GM12891 (cell line): ENCODE data around the gene TFCP2L1.

ENCODE experiments used
- DNase-seq: peaks from one replicate; pipeline ENCODE4 v3.0.0; 2011; ENCODE audit warnings: low spot score; ENCODE audit not compliant: insufficient read length
- FAIRE-seq: peaks from 2 replicates; lab custom pipeline; 2011; peaks lifted over from hg19 to GRCh38; lab: Jason Lieb, UNC
- PAX5 ChIP-seq: IDR thresholded peaks from 2 replicates; pipeline ENCODE4 v1.6.1; 2011; ENCODE audit warnings: low read length, moderate library complexity, mild to moderate bottlenecking; ENCODE audit not compliant: insufficient read depth, severe bottlenecking
- POLR2A ChIP-seq: IDR thresholded peaks from 2 replicates; pipeline ENCODE4 v1.6.1; 2011; ENCODE audit warnings: low read depth, low read length, control low read depth
- POLR2AphosphoS5 ChIP-seq: IDR thresholded peaks from 2 replicates; pipeline ENCODE4 v1.6.1; 2011; ENCODE audit warnings: low read depth, low read length, control low read depth
- POU2F2 ChIP-seq: IDR thresholded peaks from 2 replicates; pipeline ENCODE4 v1.6.1; 2011; ENCODE audit warnings: low read depth, mild to moderate bottlenecking, control low read depth, low read length, moderate library complexity
- SPI1 ChIP-seq: IDR thresholded peaks from 2 replicates; pipeline ENCODE4 v1.6.1; 2011; ENCODE audit warnings: low read depth, low read length, control low read depth
- TAF1 ChIP-seq: IDR thresholded peaks from 2 replicates; pipeline ENCODE4 v1.6.1; 2011; ENCODE audit warnings: low read depth, low read length, control low read depth

The TFCP2L1 gene

GRCh38 chr2:121192576-121192975 is 92.4 kb downstream of the TFCP2L1 start:
- TF ChIP-seq TAF1 (no peak), PAX5 (no peak), POLR2A (no peak), POU2F2 (no peak), POLR2AphosphoS5 (no peak), SPI1 (no peak)
- DNase-seq: no peak
- FAIRE-seq: no peak

- FAIRE-seq: no peak
- TF ChIP-seq POU2F2: no peak
- TF ChIP-seq PAX5: no peak
Observed at GRCh38 chr2:121191191-121192170, 93.5 kb downstream of the TFCP2L1 start.

GRCh38 chr2:121189661-121190381 is 95.2 kb downstream of the TFCP2L1 start:
- TF ChIP-seq POLR2AphosphoS5 (no peak), TAF1 (no peak), PAX5 (no peak), POLR2A (no peak), SPI1 (no peak), POU2F2 (no peak)
- no peak for DNase-seq
- FAIRE-seq: no peak

More at GRCh38 chr2:121191191-121192170, 93.5 kb downstream of the TFCP2L1 start:
- no peak for DNase-seq

GRCh38 chr2:121189011-121189410 is 96.0 kb downstream of the TFCP2L1 start:
- no peak for TF ChIP-seq PAX5
- TF ChIP-seq TAF1: no peak
- TF ChIP-seq POLR2AphosphoS5: no peak
- TF ChIP-seq POLR2A: no peak
- FAIRE-seq (no peak), DNase-seq (no peak)

- no peak for DNase-seq
- no peak for TF ChIP-seq PAX5
- TF ChIP-seq SPI1: no peak
- TF ChIP-seq POLR2A: no peak
- TF ChIP-seq TAF1: no peak
- no peak for TF ChIP-seq POU2F2
- TF ChIP-seq POLR2AphosphoS5: no peak
- FAIRE-seq: no peak
Observed at GRCh38 chr2:121187982-121188411, 97.0 kb downstream of the TFCP2L1 start.

- TF ChIP-seq TAF1 (no peak), PAX5 (no peak), POU2F2 (no peak), POLR2AphosphoS5 (no peak), POLR2A (no peak), SPI1 (no peak)
- no peak for DNase-seq
- no peak for FAIRE-seq
Observed at GRCh38 chr2:121187351-121187981, 97.5 kb downstream of the TFCP2L1 start.

- no peak for DNase-seq
- TF ChIP-seq POLR2A (no peak), PAX5 (no peak), TAF1 (no peak), SPI1 (no peak), POU2F2 (no peak), POLR2AphosphoS5 (no peak)
- FAIRE-seq: no peak
Observed at GRCh38 chr2:121186261-121186660, 98.7 kb downstream of the TFCP2L1 start.

- FAIRE-seq (no peak), DNase-seq (no peak)
- TF ChIP-seq PAX5 (no peak), TAF1 (no peak), SPI1 (no peak), POU2F2 (no peak), POLR2A (no peak), POLR2AphosphoS5 (no peak)
Observed at GRCh38 chr2:121185571-121186074, 99.4 kb downstream of the TFCP2L1 start.
